MM.1S (cell line): ENCODE data around the gene NSD2.

Experiments used
- CTCF ChIP-seq: fragments of 300-600 bp; sonication (generic); IDR thresholded peaks from 2 replicates; pipeline ENCODE4 v1.5.1; 2016; ENCODE audit warnings: antibody characterized with exemption, low read length, mixed read lengths
- EZH2 ChIP-seq: fragments of 300-600 bp; sonication (generic); optimal IDR thresholded peaks from 2 replicates; pipeline ENCODE3; 2017; ENCODE audit warnings: low read depth, mild to moderate bottlenecking, antibody characterized with exemption, low read length, mixed read lengths
- EZH2phosphoT487 ChIP-seq: fragments of 300-600 bp; sonication (generic); IDR thresholded peaks from 2 replicates; pipeline ENCODE4 v1.6.1; 2018; ENCODE audit warnings: antibody characterized with exemption, low read length

DNA sequence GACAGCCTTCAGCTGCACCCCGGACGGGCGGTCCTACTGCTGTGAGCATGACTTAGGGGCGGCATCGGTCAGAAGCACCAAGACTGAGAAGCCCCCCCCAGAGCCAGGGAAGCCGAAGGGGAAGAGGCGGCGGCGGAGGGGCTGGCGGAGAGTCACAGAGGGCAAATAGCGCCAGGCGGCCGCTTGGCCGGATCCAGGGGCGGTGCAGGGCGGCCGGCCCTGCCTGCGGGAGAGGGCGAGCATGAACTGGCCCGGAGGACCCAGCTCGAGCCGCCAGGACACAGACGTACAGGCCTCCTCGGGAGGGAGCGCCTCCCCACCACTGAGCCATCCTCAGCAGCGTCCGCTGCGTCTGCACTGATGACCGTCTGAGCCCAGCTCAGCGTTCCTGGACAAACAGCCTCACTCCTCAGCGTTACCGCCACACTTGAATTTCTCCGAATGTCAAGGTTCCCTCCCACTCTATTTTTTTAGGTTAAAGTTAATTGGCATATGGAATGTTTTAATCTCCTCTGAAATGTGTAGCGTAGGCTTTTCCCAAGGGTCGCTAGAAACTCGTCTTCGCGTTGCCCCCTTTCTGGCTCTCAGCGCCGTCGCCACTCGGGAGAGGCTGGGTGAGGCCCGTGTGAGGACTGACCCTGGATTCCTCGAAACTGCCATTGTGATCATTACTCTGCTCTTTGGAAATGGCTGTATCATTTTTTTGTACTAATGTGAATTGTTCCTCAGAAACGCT is 107.7 kb downstream of the NSD2 start:
- TF ChIP-seq CTCF (no peak), EZH2 (no peak), EZH2phosphoT487 (no peak)
